ENCODE measurements around the gene CDHR5.
"Not testable (repeated sequence)": the region's sequence is repeated elsewhere in the genome, so short reads cannot be mapped to it uniquely, and the experiment has no call there.

Gene CDHR5

GRCh38 chr11:624705-625635 is at the start of gene CDHR5:
Gene CDHR5, minus strand, starts transcription at chr11:624955. Its CDS starts 53 bp downstream, at chr11:624902.
- no peak for DNase-seq

GRCh38 chr11:674406-674805 is 49.7 kb upstream of the CDHR5 start:
- no peak for DNase-seq

- DNase-seq = no peak
Observed at GRCh38 chr11:673866-674265, 49.1 kb upstream of the CDHR5 start.

- DNase-seq = no peak
Observed at GRCh38 chr11:665704-666281, 41.0 kb upstream of the CDHR5 start.

- no peak for DNase-seq
Observed at GRCh38 chr11:665062-665703, 40.4 kb upstream of the CDHR5 start.

- no peak for DNase-seq
Observed at GRCh38 chr11:662689-663274, 38.0 kb upstream of the CDHR5 start.

- DNase-seq = no peak
Observed at GRCh38 chr11:660681-661444, 36.1 kb upstream of the CDHR5 start.

- no peak for DNase-seq
Observed at GRCh38 chr11:660281-660680, 35.5 kb upstream of the CDHR5 start.

- DNase-seq = no peak
Observed at GRCh38 chr11:659532-660085, 34.9 kb upstream of the CDHR5 start.

GRCh38 chr11:657691-658126 is 33.0 kb upstream of the CDHR5 start:
- DNase-seq = no peak

GRCh38 chr11:656866-657265 is 32.1 kb upstream of the CDHR5 start:
- DNase-seq = no peak

GRCh38 chr11:656426-656825 is 31.7 kb upstream of the CDHR5 start:
- no peak for DNase-seq

- DNase-seq = no peak
Observed at GRCh38 chr11:655036-655726, 30.4 kb upstream of the CDHR5 start.

- not testable (repeated sequence) for DNase-seq
Observed at GRCh38 chr11:654444-654843, 29.7 kb upstream of the CDHR5 start.

GRCh38 chr11:653837-654236 is 29.1 kb upstream of the CDHR5 start:
- no peak for DNase-seq

- DNase-seq = not testable (repeated sequence)
Observed at GRCh38 chr11:653136-653535, 28.4 kb upstream of the CDHR5 start.

GRCh38 chr11:650482-650881 is 25.7 kb upstream of the CDHR5 start:
- DNase-seq = no peak

GRCh38 chr11:647672-648158 is 23.0 kb upstream of the CDHR5 start:
- DNase-seq = not testable (repeated sequence)

GRCh38 chr11:646214-646613 is 21.5 kb upstream of the CDHR5 start:
- no peak for DNase-seq

GRCh38 chr11:645536-645935 is 20.8 kb upstream of the CDHR5 start:
- no peak for DNase-seq
